Measurements from ENCODE around the gene CAMK2B.

DNA sequence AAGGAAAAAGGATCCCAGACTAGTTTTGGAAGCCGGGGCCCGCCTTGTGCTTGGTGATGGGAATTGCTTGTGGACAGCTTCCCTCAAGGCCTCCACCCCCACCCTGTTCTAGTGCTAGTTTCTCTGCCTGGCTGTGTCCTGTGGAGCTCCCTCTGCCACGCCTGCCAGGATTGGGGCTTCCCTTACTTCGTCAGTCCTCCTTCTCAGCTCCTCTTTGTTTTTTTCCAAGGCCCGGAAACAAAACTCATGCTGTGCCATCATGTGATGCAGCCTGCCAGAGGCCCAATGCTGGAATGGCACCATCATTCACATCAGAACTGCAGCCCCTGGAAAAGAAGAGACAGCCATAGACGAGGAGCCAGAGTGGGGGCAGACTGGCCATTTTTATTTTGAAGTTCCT, 113.4 kb downstream of the CAMK2B start:
- TF ChIP-seq GATA2 (IDR thresholded peaks at IDR 0.05; ENCODE audit: low read depth, low read length): no peak
- no peak for TF ChIP-seq GATA3 (IDR thresholded peaks at IDR 0.05; ENCODE audit: low read depth, low read length)
